Calu3 (cell line): ENCODE data around the gene TRAF3. TPM values are rescaled to one million over a fixed set of nuclear protein-coding genes. Genes with fewer than 3 reads are reported as not detected.
"Not testable (repeated sequence)": the region's sequence is repeated elsewhere in the genome, so short reads cannot be mapped to it uniquely, and the experiment has no call there.

Experiments
- BruUV-seq: library from RNA; stranded (reverse); fragments of 400-500 nt; replicated peaks from 2 replicates; lab custom pipeline; 2021; lab: Mats Ljungman, UMichigan
- CTCF ChIA-PET: fragments of 300-600 bp; sonication (Branson Sonifier 250); formaldehyde crosslinking; loops from one replicate; lab custom pipeline; 2022; ENCODE audit warnings: antibody characterized with exemption; lab: Charles Lee
- DNase-seq: peaks from one replicate; pipeline ENCODE4 v3.0.0; 2022
- H3K27ac Mint-ChIP-seq: one replicate; pipeline ENCODE4 v1.8.0; 2022; ENCODE audit warnings: mixed read lengths; ENCODE audit not compliant: unreplicated experiment
- H3K27me3 Mint-ChIP-seq: one replicate; pipeline ENCODE4 v1.8.0; 2022; ENCODE audit warnings: mixed read lengths; ENCODE audit not compliant: unreplicated experiment
- H3K36me3 Mint-ChIP-seq: one replicate; pipeline ENCODE4 v1.8.0; 2022; ENCODE audit warnings: mild to moderate bottlenecking, moderate library complexity, mixed read lengths; ENCODE audit not compliant: insufficient read depth, unreplicated experiment
- H3K4me1 Mint-ChIP-seq: one replicate; pipeline ENCODE4 v1.8.0; 2022; ENCODE audit warnings: mild to moderate bottlenecking, low read depth, mixed read lengths; ENCODE audit not compliant: unreplicated experiment
- H3K4me3 Mint-ChIP-seq: one replicate; pipeline ENCODE4 v1.8.0; 2022; ENCODE audit warnings: mild to moderate bottlenecking, low read depth, moderate library complexity, mixed read lengths; ENCODE audit not compliant: unreplicated experiment
- H3K9me3 Mint-ChIP-seq: one replicate; pipeline ENCODE4 v1.8.0; 2022; ENCODE audit warnings: low read depth, mixed read lengths; ENCODE audit not compliant: unreplicated experiment
- CTCF ChIP-seq: fragments of 200-600 bp; IDR thresholded peaks from one replicate; pipeline ENCODE4 v1.8.0; 2022; ENCODE audit warnings: antibody characterized with exemption; ENCODE audit not compliant: unreplicated experiment
- intact Hi-C: fragments of 100-400 bp; cut with micrococcal nuclease; formaldehyde crosslinking; loops from one replicate; pipeline ENCODE4 v1.10.0; 2022; ENCODE audit not compliant: unreplicated experiment
- total RNA-seq: library from RNA; stranded (reverse); gene quantifications from 2 replicates; pipeline ENCODE4 v1.2.3, GENCODE V29; 2022

TRAF3 gene
- total RNA-seq, 1 experiment from 2014 or later, result 24.2 TPM

- CTCF ChIA-PET, result interaction anchor here (0.6 to 0.7 kb wide), 2 partner anchors 13 to 20 kb away, joined by 3 read pairs; no protein-coding TSS in a partner anchor
- H3K4me1 Mint-ChIP-seq, result no peaks in the 10 kb centered on the region
- no peaks in the 10 kb centered on the region for H3K27me3 Mint-ChIP-seq
- no peaks in the 10 kb centered on the region for H3K9me3 Mint-ChIP-seq
- DNase-seq, result no peak
- H3K36me3 Mint-ChIP-seq, result peaks cover 4% of the 10 kb centered on the region
- H3K27ac Mint-ChIP-seq, result no peak overlapping the region
- no TSS peak for BruUV-seq
- no peak for TF ChIP-seq CTCF
- H3K4me3 Mint-ChIP-seq, result no peak overlapping the region
- intact Hi-C loops, result no loop called here
Measured at GRCh38 chr14:102873546-102874061, 96.4 kb downstream of the TRAF3 start.

GRCh38 chr14:102875652-102876051 is 98.4 kb downstream of the TRAF3 start:
- BruUV-seq, result no TSS peak

GRCh38 chr14:102877511-102877910 is 100.3 kb downstream of the TRAF3 start:
- H3K4me3 Mint-ChIP-seq, H3K36me3 Mint-ChIP-seq, H3K9me3 Mint-ChIP-seq, DNase-seq, H3K27me3 Mint-ChIP-seq, H3K27ac Mint-ChIP-seq, intact Hi-C loops, H3K4me1 Mint-ChIP-seq, BruUV-seq: not testable (repeated sequence)
- CTCF ChIA-PET, result interaction anchor here (0.6 to 1.2 kb wide), 2 partner anchors 15 to 183 kb away, joined by 6 to 9 read pairs; no protein-coding TSS in a partner anchor

More at GRCh38 chr14:102875652-102876051, 98.4 kb downstream of the TRAF3 start:
- Mint-ChIP-seq H3K36me3 (peaks cover 4% of the 10 kb centered on the region), H3K4me3 (no peak overlapping the region), H3K9me3 (no peaks in the 10 kb centered on the region), H3K4me1 (no peaks in the 10 kb centered on the region), H3K27ac (no peak overlapping the region), H3K27me3 (no peaks in the 10 kb centered on the region)
- intact Hi-C loops, result no loop called here
- CTCF ChIA-PET, result no interaction called here
- TF ChIP-seq CTCF, result no peak
- no peak for DNase-seq

- Mint-ChIP-seq H3K36me3 (peaks cover 5% of the 10 kb centered on the region), H3K4me3 (no peak overlapping the region), H3K27me3 (no peaks in the 10 kb centered on the region), H3K4me1 (no peaks in the 10 kb centered on the region), H3K27ac (no peak overlapping the region), H3K9me3 (no peaks in the 10 kb centered on the region)
- intact Hi-C loops, result no loop called here
- peak; percentile 16 for DNase-seq
- CTCF ChIA-PET, result interaction anchor here (0.5 to 1.2 kb wide), 2 partner anchors 184 to 186 kb away, joined by 3 to 9 read pairs; no protein-coding TSS in a partner anchor
- TF ChIP-seq CTCF, result no peak
- BruUV-seq, result no TSS peak
Measured at GRCh38 chr14:102878174-102878969, 101.1 kb downstream of the TRAF3 start.
